ENCODE results near the gene CIRBP. TPM values are rescaled to one million over a fixed set of nuclear protein-coding genes. Genes with fewer than 3 reads are reported as not detected.

The CIRBP gene
- total RNA-seq, 1 experiment from 2014 or later, result 141 TPM

DNA sequence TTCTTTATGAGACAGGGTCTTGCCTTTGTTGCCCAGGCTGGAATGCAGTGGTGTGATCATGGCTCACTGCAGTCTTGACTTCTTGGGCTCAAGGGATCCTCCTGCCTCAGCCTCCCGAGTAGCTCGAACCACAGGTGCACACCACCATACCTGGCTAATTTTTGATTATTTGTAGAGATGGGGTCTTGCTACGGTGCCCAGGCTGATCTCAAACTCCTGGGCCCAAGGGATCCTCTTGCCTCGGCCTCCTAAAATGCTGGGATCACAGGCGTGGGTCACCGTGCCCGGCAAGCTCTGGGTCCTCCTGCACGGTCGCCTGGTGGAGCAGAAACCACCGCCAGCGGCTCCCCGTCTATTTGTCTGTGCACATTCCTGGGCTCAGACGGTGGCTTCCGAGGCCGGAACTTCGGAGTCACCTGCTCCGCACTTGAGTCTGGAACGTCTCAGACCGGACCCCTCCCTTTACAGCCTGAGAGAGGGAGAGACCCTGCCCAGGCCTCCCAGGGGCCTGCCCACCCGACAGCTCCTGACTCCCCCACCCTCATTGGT lies 38.7 kb downstream of the CIRBP start:
- no peaks in the 10 kb centered on the region for H3K9me2 ChIP-seq (replicated peaks; ENCODE audit: insufficient read depth, low read length)
- no peak overlapping the region for H2AFZ ChIP-seq (ENCODE audit: low read length)
- H3K9ac ChIP-seq (ENCODE audit: low read length), result no peak overlapping the region
- no peak overlapping the region for H3K4me2 ChIP-seq (ENCODE audit: low read depth, low read length, poor library complexity, severe bottlenecking)
- no peak for DNase-seq
- H3K9me3 ChIP-seq (ENCODE audit: low read length), result no peaks in the 10 kb centered on the region
- no peaks in the 10 kb centered on the region for H3K27me3 ChIP-seq (ENCODE audit: low read length)
- no peaks in the 10 kb centered on the region for H3K36me3 ChIP-seq (ENCODE audit: insufficient read depth, low read length)
- no peaks in the 10 kb centered on the region for H3K79me2 ChIP-seq (ENCODE audit: low read length)
- no peak overlapping the region for H3K27ac ChIP-seq (ENCODE audit: low read length)
- H4K20me1 ChIP-seq (ENCODE audit: insufficient read depth, low read depth, low read length), result no peaks in the 10 kb centered on the region
- H3K4me3 ChIP-seq (ENCODE audit: low read length), result no peak overlapping the region
- no peaks in the 10 kb centered on the region for H3K4me1 ChIP-seq (ENCODE audit: low read length)

DNA sequence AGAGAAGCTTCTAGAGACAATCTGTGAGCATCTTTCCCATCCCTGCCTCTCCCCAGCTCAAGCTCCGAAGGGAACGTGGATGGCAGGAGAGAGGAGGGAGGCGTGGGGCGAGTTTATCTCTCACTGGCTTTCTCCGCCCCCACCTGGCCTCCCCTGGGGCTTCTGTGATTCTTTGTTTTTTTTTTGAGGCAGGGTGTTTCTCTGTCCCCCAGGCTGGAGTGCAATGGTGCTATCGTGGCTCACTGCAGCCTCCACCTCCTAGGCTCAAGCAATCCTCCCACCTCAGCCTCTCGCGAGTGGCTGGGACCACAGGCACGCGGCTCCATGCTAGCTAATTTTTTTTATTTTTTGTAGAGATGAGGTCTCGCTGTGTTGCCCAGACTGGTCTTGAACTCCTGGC lies 39.6 kb downstream of the CIRBP start:
- H2AFZ ChIP-seq (ENCODE audit: low read length), result no peak overlapping the region
- no peaks in the 10 kb centered on the region for H3K9me2 ChIP-seq (replicated peaks; ENCODE audit: insufficient read depth, low read length)
- no peaks in the 10 kb centered on the region for H3K79me2 ChIP-seq (ENCODE audit: low read length)
- H3K9me3 ChIP-seq (ENCODE audit: low read length), result no peaks in the 10 kb centered on the region
- no peak overlapping the region for H3K4me2 ChIP-seq (ENCODE audit: low read depth, low read length, poor library complexity, severe bottlenecking)
- H3K27me3 ChIP-seq (ENCODE audit: low read length), result no peaks in the 10 kb centered on the region
- no peaks in the 10 kb centered on the region for H4K20me1 ChIP-seq (ENCODE audit: insufficient read depth, low read depth, low read length)
- DNase-seq, result no peak
- no peak overlapping the region for H3K4me3 ChIP-seq (ENCODE audit: low read length)
- H3K4me1 ChIP-seq (ENCODE audit: low read length), result no peaks in the 10 kb centered on the region
- H3K27ac ChIP-seq (ENCODE audit: low read length), result no peak overlapping the region
- H3K36me3 ChIP-seq (ENCODE audit: insufficient read depth, low read length), result no peaks in the 10 kb centered on the region
- no peak overlapping the region for H3K9ac ChIP-seq (ENCODE audit: low read length)

DNA sequence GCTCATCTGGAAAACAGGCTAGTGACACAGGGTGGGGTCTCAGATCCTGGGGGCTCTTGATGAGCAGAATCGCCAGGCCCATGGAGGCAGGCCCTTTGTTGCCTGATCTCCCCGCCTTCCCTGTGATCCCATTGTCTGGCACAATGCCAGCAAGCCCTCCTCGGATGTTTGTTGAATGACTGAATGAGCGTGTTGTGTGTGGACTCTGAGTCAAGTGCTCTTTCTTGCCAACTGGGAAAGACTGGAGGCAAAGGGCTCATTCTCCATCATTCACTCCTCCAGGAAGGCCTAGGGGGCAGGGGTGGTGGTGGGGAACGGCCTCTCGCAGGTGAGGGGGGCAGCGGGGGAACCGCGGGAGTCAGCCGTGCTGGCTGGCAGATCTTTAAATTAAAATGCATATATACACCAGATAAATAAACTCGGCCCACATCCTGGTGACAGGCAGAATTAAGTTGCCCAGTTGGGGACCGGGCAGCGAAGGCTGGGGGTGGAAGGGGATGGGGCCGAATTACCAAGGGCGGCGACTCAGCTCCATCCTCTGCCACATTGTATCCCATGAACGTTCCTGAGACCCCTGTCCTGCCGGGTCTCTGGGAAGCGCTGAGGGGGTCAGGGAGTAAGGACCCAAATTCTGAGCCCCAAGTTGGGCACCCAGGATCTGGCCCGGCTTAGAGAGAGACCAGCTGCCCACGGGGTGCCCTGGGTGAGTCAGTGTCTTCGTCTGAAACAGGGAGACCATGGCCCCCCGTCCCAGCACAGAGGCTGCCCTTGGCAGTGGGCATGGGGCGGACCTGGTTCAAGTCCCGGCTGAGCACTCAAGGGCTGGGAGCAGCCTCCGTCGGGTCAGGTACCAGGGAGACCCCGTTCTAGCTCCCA lies 41.1 kb downstream of the CIRBP start:
- no peaks in the 10 kb centered on the region for H3K79me2 ChIP-seq (ENCODE audit: low read length)
- H3K9me3 ChIP-seq (ENCODE audit: low read length), result no peaks in the 10 kb centered on the region
- H3K9me2 ChIP-seq (replicated peaks; ENCODE audit: insufficient read depth, low read length), result no peaks in the 10 kb centered on the region
- no peaks in the 10 kb centered on the region for H3K27me3 ChIP-seq (ENCODE audit: low read length)
- DNase-seq, result no peak
- H3K27ac ChIP-seq (ENCODE audit: low read length), result no peak overlapping the region
- no peaks in the 10 kb centered on the region for H3K36me3 ChIP-seq (ENCODE audit: insufficient read depth, low read length)
- no peak overlapping the region for H3K4me2 ChIP-seq (ENCODE audit: low read depth, low read length, poor library complexity, severe bottlenecking)
- H2AFZ ChIP-seq (ENCODE audit: low read length), result no peak overlapping the region
- no peak overlapping the region for H3K9ac ChIP-seq (ENCODE audit: low read length)
- H3K4me3 ChIP-seq (ENCODE audit: low read length), result no peak overlapping the region
- no peaks in the 10 kb centered on the region for H3K4me1 ChIP-seq (ENCODE audit: low read length)
- H4K20me1 ChIP-seq (ENCODE audit: insufficient read depth, low read depth, low read length), result no peaks in the 10 kb centered on the region

DNA sequence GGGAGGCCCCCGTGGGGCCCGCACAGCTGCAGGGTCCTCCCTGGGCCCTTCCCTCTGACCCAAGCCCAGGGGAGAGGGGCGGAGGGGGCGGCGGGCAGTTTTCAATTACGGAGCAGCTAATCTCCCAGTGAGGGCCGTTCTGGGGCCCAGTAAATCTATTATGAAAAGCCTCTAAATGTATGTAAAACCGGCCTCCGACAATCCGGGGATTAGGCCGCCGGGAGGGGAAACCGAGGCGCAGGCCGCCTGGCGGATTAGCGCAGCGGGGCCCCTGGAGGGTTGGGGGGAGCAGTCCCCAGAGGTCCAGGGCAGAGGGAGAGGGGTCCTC lies 41.7 kb downstream of the CIRBP start:
- Histone ChIP-seq H3K4me2 (ENCODE audit: low read depth, low read length, poor library complexity, severe bottlenecking) (no peak overlapping the region), H3K79me2 (ENCODE audit: low read length) (no peaks in the 10 kb centered on the region), H4K20me1 (ENCODE audit: insufficient read depth, low read depth, low read length) (no peaks in the 10 kb centered on the region), H3K4me3 (ENCODE audit: low read length) (no peak overlapping the region), H3K27me3 (ENCODE audit: low read length) (no peaks in the 10 kb centered on the region), H2AFZ (ENCODE audit: low read length) (no peak overlapping the region), H3K9ac (ENCODE audit: low read length) (no peak overlapping the region), H3K4me1 (ENCODE audit: low read length) (no peaks in the 10 kb centered on the region), H3K36me3 (ENCODE audit: insufficient read depth, low read length) (no peaks in the 10 kb centered on the region), H3K9me3 (ENCODE audit: low read length) (no peaks in the 10 kb centered on the region), H3K27ac (ENCODE audit: low read length) (no peak overlapping the region), H3K9me2 (replicated peaks; ENCODE audit: insufficient read depth, low read length) (no peaks in the 10 kb centered on the region)
- no peak for DNase-seq

DNA sequence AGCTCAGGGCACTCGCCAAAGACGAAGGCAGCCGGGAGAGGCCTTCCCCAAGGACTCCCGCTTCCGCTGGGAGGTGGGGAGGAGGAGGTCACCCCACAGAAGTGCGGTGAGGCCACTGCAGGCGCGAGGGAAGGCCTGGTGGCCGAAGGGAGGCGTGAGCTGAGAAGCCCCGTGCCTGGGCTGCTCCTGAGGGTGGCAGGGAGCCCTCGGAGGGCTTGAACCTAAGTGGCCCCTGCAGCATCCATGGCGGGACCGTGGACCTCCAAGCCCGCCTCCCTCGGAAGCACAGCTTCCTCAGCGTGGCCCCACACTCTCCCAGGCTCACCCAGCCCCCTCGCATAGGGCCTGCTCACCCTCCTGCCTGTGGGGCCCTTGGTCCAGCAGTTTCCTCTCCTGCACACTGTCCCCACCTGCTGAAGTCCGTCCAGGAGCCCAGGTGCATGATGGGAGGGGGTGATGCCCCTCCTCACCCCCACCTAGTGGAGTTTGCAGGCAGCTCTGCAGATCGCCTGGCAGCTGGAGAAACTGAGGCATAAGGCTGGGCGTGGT lies 42.5 kb downstream of the CIRBP start:
- DNase-seq, result no peak
- Histone ChIP-seq H3K27ac (ENCODE audit: low read length) (no peak overlapping the region), H2AFZ (ENCODE audit: low read length) (no peak overlapping the region), H3K36me3 (ENCODE audit: insufficient read depth, low read length) (no peaks in the 10 kb centered on the region), H3K79me2 (ENCODE audit: low read length) (no peaks in the 10 kb centered on the region), H3K27me3 (ENCODE audit: low read length) (no peaks in the 10 kb centered on the region), H3K9me2 (replicated peaks; ENCODE audit: insufficient read depth, low read length) (no peaks in the 10 kb centered on the region), H3K9ac (ENCODE audit: low read length) (no peak overlapping the region), H3K9me3 (ENCODE audit: low read length) (no peaks in the 10 kb centered on the region), H3K4me3 (ENCODE audit: low read length) (no peak overlapping the region), H4K20me1 (ENCODE audit: insufficient read depth, low read depth, low read length) (no peaks in the 10 kb centered on the region), H3K4me1 (ENCODE audit: low read length) (no peaks in the 10 kb centered on the region), H3K4me2 (ENCODE audit: low read depth, low read length, poor library complexity, severe bottlenecking) (no peak overlapping the region)

DNA sequence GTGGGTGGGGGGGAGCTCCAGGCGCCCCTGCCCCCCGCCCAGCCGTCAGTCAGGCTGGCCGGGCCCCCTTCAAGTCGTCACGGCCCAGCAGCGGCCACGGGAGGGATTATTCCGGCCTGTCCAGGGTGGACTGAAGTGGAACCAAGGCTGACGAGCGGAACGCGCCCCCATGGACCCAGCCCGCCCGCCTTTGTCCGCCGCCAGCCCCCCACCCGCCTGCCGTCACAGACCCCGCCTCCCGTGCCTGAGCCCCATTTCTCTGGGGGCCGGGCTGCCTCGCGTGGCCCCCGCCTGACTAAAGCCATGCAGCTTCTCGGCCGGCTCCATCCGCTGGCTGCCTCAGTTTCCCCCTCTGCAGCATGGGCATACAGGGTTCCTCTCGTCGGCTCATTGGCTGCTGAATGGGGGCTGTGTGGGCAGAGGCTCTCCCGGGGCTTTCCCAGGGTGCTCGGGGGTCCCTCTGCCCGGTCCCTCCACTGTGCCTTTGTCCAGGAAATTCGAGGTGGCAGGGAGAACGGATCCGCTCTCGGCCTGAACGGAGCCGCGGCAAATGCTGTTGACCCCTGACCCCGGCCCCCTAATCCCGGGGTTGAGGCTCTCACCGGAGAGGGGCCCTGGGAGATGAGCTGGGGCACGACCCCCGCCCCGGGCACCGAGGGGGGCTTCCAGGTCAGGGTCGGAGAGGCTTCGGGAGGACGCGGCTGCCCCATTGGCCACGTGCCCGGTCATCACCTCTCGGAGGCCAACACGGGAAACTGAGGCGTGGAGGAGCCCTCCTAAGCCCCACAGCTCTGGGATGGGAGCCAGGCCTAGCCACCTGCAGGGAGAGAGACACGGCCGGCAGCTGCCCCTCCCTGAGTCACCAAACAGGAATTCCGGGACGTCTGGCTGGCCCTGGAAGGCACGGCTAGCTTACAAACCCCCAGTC lies 43.9 kb downstream of the CIRBP start:
- no peak overlapping the region for H2AFZ ChIP-seq (ENCODE audit: low read length)
- no peak overlapping the region for H3K4me2 ChIP-seq (ENCODE audit: low read depth, low read length, poor library complexity, severe bottlenecking)
- H3K9me3 ChIP-seq (ENCODE audit: low read length), result no peaks in the 10 kb centered on the region
- H3K9ac ChIP-seq (ENCODE audit: low read length), result no peak overlapping the region
- H3K36me3 ChIP-seq (ENCODE audit: insufficient read depth, low read length), result no peaks in the 10 kb centered on the region
- H3K9me2 ChIP-seq (replicated peaks; ENCODE audit: insufficient read depth, low read length), result no peaks in the 10 kb centered on the region
- no peak for DNase-seq
- no peaks in the 10 kb centered on the region for H3K79me2 ChIP-seq (ENCODE audit: low read length)
- no peaks in the 10 kb centered on the region for H3K27me3 ChIP-seq (ENCODE audit: low read length)
- H3K27ac ChIP-seq (ENCODE audit: low read length), result no peak overlapping the region
- H4K20me1 ChIP-seq (ENCODE audit: insufficient read depth, low read depth, low read length), result no peaks in the 10 kb centered on the region
- H3K4me1 ChIP-seq (ENCODE audit: low read length), result no peaks in the 10 kb centered on the region
- no peak overlapping the region for H3K4me3 ChIP-seq (ENCODE audit: low read length)

DNA sequence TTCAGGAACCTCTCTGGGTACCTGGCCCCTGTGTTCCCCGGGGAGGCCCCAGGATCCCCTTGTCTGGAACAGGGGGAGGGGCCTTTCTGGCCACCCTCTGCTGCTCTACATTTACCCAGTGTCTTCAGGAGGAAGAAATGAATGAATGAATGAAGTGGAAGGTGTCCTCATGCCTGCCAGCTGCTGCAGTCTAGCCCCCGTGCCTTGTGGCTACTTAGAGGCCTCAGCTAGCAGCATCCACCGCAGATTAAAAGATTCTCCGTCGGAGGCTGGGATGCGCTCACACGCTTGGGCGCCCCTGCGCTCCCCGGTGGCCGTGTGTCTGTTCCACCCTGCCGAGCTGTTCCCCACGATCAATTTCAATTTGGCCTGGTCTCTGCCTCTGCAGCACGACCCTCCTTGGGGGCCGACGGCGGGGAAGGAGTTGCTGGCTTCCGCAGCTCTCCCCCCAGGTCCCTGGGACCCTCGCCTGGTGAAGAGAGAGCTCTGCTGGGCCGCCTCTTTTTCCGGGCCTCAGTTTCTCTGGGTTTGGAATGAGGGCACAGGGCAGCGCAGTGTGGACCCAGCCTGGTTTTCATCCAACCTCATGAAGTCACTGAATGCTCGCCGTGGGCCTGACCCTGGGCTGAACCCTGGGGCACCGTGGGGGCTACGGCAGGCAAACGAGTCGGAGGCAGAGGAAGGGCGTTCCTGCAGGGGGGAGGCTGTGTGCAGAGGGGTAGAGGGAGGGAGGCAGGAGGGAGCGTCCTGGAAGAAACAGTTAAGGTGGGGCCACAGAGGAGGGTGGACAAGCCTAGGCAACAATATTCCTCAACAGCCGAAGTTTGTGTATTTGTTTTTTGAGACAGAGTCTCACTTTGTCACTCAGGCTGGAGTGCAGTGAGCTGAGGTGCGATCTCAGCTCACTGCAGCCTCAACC lies 44.8 kb downstream of the CIRBP start:
- Histone ChIP-seq H2AFZ (ENCODE audit: low read length) (no peak overlapping the region), H3K27me3 (ENCODE audit: low read length) (no peaks in the 10 kb centered on the region), H3K27ac (ENCODE audit: low read length) (no peak overlapping the region), H4K20me1 (ENCODE audit: insufficient read depth, low read depth, low read length) (no peaks in the 10 kb centered on the region), H3K4me1 (ENCODE audit: low read length) (no peaks in the 10 kb centered on the region), H3K4me2 (ENCODE audit: low read depth, low read length, poor library complexity, severe bottlenecking) (no peak overlapping the region), H3K9ac (ENCODE audit: low read length) (no peak overlapping the region), H3K36me3 (ENCODE audit: insufficient read depth, low read length) (no peaks in the 10 kb centered on the region), H3K79me2 (ENCODE audit: low read length) (no peaks in the 10 kb centered on the region), H3K4me3 (ENCODE audit: low read length) (no peak overlapping the region), H3K9me3 (ENCODE audit: low read length) (no peaks in the 10 kb centered on the region), H3K9me2 (replicated peaks; ENCODE audit: insufficient read depth, low read length) (no peaks in the 10 kb centered on the region)
- peak; percentile 52 for DNase-seq

All from Karpas-422 (cell line).